IMR-90 (cell line): Measurements from ENCODE around the gene SART1.

Source experiments
- CEBPB ChIP-seq: IDR thresholded peaks from 2 replicates; pipeline ENCODE4 v1.6.1; 2012; ENCODE audit warnings: low read depth, low read length, improper control_type of control experiment
- FOS ChIP-seq: fragments of 150-350 bp; IDR thresholded peaks from 2 replicates; pipeline ENCODE4 v1.6.1; 2016; ENCODE audit warnings: low read depth, low read length
- MAFK ChIP-seq: IDR thresholded peaks from 2 replicates; pipeline ENCODE4 v1.6.1; 2012; ENCODE audit warnings: low read depth, low read length, improper control_type of control experiment
- MAZ ChIP-seq: IDR thresholded peaks from 2 replicates; pipeline ENCODE4 v1.6.1; 2012; ENCODE audit warnings: low read depth, mild to moderate bottlenecking, low read length, improper control_type of control experiment, moderate library complexity, borderline replicate concordance
- MXI1 ChIP-seq: IDR thresholded peaks from 2 replicates; pipeline ENCODE4 v1.6.1; 2012; ENCODE audit warnings: low read depth, mild to moderate bottlenecking, low read length, moderate library complexity, borderline replicate concordance
- NFE2L2 ChIP-seq: fragments of 150-350 bp; IDR thresholded peaks from 2 replicates; pipeline ENCODE4 v1.6.1; 2016; ENCODE audit warnings: low read depth, mild to moderate bottlenecking, low read length
- POLR2A ChIP-seq: IDR thresholded peaks from 2 replicates; pipeline ENCODE4 v1.6.1; 2012; ENCODE audit warnings: mild to moderate bottlenecking, low read depth, low read length
- RAD21 ChIP-seq: IDR thresholded peaks from 2 replicates; pipeline ENCODE4 v1.6.1; 2012; ENCODE audit warnings: low read length, improper control_type of control experiment
- RFX5 ChIP-seq: IDR thresholded peaks from 2 replicates; pipeline ENCODE4 v1.8.0; 2012; ENCODE audit warnings: low read depth, mild to moderate bottlenecking, low read length, moderate library complexity
- SMC3 ChIP-seq: fragments of 150-350 bp; IDR thresholded peaks from 2 replicates; pipeline ENCODE4 v1.6.1; 2016; ENCODE audit warnings: low read depth, mild to moderate bottlenecking, antibody characterized with exemption, low read length, moderate library complexity
- TF ChIP-seq, protein P1 (sequence below): conservative IDR thresholded peaks from 2 replicates; pipeline ENCODE4 v1.5.1; 2012; ENCODE audit warnings: mild to moderate bottlenecking, low read depth, low read length, improper control_type of control experiment
- TF ChIP-seq, protein P2 (sequence below): fragments of 150-350 bp; IDR thresholded peaks from 2 replicates; pipeline ENCODE4 v1.6.1; 2017; ENCODE audit warnings: mild to moderate bottlenecking, antibody characterized with exemption, low read length, low read depth

DNA sequence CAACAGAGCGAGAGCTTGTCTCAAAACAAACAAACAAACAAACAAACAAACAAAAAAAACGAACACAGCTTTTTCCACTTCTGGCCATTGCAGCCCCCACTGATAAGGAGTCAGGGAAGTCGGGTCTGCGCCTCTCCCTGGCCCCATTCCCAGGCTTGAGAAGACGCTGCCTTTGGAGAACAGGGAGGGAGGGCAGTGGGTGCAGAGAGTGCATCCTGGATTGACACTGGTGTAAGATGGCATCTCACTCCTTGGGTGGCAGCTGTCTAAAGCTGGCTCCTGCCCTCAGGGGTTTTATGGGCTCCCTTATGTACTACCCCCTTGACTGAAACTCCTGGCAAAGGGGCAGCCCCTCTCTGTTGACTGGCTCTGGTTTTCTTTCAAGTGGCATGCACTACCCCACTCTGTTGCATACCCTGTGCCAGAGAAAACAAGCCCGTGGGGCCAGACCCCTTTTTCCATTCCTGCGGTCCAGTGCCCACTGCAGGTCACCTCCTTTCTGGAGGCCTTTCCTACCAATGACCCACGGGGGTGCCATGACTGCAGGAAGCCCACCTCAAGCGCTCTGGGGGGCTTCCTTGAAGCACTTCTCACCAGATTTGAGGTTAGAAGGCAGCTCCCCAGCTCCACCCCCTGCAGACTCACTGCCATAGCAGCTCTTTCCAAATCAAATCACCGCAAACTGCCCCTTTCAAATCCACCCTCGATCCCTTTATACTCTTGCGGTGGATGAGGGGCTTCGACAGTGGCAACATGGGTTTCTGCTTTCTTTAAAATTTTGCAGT, 29.6 kb upstream of the SART1 start:
- TF ChIP-seq, protein P1, sequence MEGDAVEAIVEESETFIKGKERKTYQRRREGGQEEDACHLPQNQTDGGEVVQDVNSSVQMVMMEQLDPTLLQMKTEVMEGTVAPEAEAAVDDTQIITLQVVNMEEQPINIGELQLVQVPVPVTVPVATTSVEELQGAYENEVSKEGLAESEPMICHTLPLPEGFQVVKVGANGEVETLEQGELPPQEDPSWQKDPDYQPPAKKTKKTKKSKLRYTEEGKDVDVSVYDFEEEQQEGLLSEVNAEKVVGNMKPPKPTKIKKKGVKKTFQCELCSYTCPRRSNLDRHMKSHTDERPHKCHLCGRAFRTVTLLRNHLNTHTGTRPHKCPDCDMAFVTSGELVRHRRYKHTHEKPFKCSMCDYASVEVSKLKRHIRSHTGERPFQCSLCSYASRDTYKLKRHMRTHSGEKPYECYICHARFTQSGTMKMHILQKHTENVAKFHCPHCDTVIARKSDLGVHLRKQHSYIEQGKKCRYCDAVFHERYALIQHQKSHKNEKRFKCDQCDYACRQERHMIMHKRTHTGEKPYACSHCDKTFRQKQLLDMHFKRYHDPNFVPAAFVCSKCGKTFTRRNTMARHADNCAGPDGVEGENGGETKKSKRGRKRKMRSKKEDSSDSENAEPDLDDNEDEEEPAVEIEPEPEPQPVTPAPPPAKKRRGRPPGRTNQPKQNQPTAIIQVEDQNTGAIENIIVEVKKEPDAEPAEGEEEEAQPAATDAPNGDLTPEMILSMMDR: no peak
- TF ChIP-seq POLR2A (no peak), RFX5 (no peak), MAZ (no peak), FOS (no peak), RAD21 (no peak), CEBPB (no peak), MXI1 (no peak), MAFK (no peak), SMC3 (no peak), NFE2L2 (no peak)
- TF ChIP-seq, protein P2, sequence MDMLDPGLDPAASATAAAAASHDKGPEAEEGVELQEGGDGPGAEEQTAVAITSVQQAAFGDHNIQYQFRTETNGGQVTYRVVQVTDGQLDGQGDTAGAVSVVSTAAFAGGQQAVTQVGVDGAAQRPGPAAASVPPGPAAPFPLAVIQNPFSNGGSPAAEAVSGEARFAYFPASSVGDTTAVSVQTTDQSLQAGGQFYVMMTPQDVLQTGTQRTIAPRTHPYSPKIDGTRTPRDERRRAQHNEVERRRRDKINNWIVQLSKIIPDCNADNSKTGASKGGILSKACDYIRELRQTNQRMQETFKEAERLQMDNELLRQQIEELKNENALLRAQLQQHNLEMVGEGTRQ: no peak
